ENCODE results near the gene KLF15. TPM values are rescaled to one million over a fixed set of nuclear protein-coding genes. Genes with fewer than 3 reads are reported as not detected.

The KLF15 gene
- polyA plus RNA-seq, 2 of the 4 experiments (the other 2 are of a cell fraction), result not detected

DNA sequence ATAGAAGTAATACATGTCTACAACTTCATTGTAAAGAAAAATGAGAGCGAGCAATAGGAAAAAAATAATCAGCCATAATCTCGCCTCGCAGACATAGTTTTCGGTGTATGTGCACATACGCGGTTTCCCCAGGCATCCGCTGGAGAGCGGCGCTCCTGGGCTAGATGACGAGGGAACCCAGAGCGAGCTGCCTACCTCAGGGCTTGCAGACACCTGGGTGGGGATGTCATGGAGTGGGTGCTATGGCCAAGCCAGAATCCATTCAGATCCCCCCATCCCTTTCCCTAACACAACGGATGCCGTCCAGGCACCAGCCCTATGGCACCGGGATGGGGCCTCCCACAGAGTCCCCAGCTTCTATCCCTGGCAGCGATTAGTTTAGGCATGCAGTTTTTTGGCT, 33.0 kb upstream of the KLF15 start:
- Histone ChIP-seq H3K4me2 (no peak overlapping the region), H3K4me3 (no peak overlapping the region), H3K9me3 (no peaks in the 10 kb centered on the region), H3K27ac (no peak overlapping the region), H3K4me1 (no peaks in the 10 kb centered on the region)
- no peak for ATAC-seq
- POLR2A ChIA-PET, result no interaction called here
- no peak for TF ChIP-seq BHLHE40 (IDR thresholded peaks at IDR 0.05; ENCODE audit: low read depth, low read length)
- TF ChIP-seq, protein P1, sequence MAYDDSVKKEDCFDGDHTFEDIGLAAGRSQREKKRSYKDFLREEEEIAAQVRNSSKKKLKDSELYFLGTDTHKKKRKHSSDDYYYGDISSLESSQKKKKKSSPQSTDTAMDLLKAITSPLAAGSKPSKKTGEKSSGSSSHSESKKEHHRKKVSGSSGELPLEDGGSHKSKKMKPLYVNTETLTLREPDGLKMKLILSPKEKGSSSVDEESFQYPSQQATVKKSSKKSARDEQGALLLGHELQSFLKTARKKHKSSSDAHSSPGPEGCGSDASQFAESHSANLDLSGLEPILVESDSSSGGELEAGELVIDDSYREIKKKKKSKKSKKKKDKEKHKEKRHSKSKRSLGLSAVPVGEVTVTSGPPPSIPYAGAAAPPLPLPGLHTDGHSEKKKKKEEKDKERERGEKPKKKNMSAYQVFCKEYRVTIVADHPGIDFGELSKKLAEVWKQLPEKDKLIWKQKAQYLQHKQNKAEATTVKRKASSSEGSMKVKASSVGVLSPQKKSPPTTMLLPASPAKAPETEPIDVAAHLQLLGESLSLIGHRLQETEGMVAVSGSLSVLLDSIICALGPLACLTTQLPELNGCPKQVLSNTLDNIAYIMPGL (CRISPR knock-in tag; IDR thresholded peaks at IDR 0.05; ENCODE audit: borderline replicate concordance), result no peak
- no peak for TF ChIP-seq CEBPB (IDR thresholded peaks at IDR 0.05)
- no peak for TF ChIP-seq ZSCAN20 (CRISPR knock-in tag; IDR thresholded peaks at IDR 0.05)
- no peak for TF ChIP-seq CBX2 (IDR thresholded peaks at IDR 0.05; ENCODE audit: borderline replicate concordance, low read depth)
- no peak for TF ChIP-seq KDM5A (IDR thresholded peaks at IDR 0.05)
- no peak for TF ChIP-seq POLR2A (IDR thresholded peaks at IDR 0.05; ENCODE audit: low read length)
- TF ChIP-seq EHMT2 (IDR thresholded peaks at IDR 0.05; ENCODE audit: low read depth), result no peak
- TF ChIP-seq KDM1A (IDR thresholded peaks at IDR 0.05; ENCODE audit: low read depth), result no peak
- TF ChIP-seq HOXB5 (CRISPR knock-in tag; IDR thresholded peaks at IDR 0.05), result no peak
- no peak for TF ChIP-seq ZFP36 (IDR thresholded peaks at IDR 0.05; ENCODE audit: borderline replicate concordance, partially characterized antibody)
- TF ChIP-seq RCOR1 (IDR thresholded peaks at IDR 0.05; ENCODE audit: low read depth, low read length), result no peak
- DNase-seq (ENCODE audit: low read depth in 1 of 2, low spot score in 1 of 2), result no peak
- CTCF ChIA-PET, result interaction anchor here (0.7 to 11.1 kb wide), 18 partner anchors 8 to 337 kb away, joined by 3 to 110 read pairs (median 4); no protein-coding TSS in a partner anchor
- 84% methylated on average over 15 of the region's 15 CpGs for WGBS (ENCODE audit: missing lambda C conversion rate)
- FAIRE-seq, result no peak

GRCh38 chr3:126389794-126390146, 32.6 kb upstream of the KLF15 start:
- ATAC-seq (no peak), DNase-seq (ENCODE audit: low read depth in 1 of 2, low spot score in 1 of 2) (no peak), FAIRE-seq (no peak)
- ChIA-PET POLR2A (no interaction called here), CTCF (interaction anchor here (0.6 to 11.1 kb wide), 19 partner anchors 9 to 337 kb away, joined by 3 to 110 read pairs (median 4); no protein-coding TSS in a partner anchor)
- H3K27ac ChIP-seq, result peak overlapping the region; percentile 55 to 84; a peak in 4 of 6 replicates
- H3K4me2 ChIP-seq, result peak overlapping the region; percentile 86
- H3K4me3 ChIP-seq, result peak overlapping the region; percentile 36
- TF ChIP-seq MAX (IDR thresholded peaks at IDR 0.05), result no peak
- TF ChIP-seq ESRRA (IDR thresholded peaks at IDR 0.05; ENCODE audit: borderline replicate concordance, low read length), result no peak
- no peaks in the 10 kb centered on the region for H3K9me3 ChIP-seq
- no peaks in the 10 kb centered on the region for H3K4me1 ChIP-seq
- 51% methylated on average over 13 of the region's 17 CpGs for WGBS (ENCODE audit: missing lambda C conversion rate)

DNA sequence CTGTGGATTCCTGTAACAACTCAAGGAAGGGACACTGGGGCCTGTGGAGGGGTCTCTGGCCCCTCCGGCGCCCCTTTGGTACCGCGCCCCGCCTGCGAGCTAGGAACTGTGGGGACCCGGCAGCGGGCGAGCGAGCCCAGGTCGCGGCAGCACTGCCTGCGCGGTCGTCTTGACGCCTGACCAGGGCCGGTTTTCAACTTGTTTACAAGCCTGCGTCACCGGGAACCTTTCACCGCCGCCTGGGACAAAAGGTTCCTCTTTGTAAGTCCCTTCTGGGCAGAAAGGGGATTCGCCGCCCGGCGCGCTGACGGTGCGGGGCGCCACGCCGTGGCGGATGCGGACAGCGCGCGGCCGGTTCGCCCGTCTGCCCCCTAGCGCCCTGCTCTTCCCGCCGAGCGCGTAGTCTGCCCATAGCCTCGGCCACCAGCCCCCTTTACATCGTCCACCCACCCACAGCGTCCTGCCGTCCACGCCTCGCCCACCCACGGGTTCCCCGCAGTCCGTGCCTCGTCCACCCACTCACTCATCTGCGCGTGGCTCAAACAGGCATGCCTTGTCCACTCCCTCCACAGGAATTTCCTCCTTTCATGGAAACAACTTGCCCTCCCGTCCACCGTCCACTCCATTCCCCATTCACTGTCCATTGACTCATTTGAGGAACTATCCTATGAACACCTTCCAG, 32.0 kb upstream of the KLF15 start:
- ATAC-seq (peak; percentile 98 to 99), DNase-seq (ENCODE audit: low read depth in 1 of 2, low spot score in 1 of 2) (peak; percentile 50 to 81), FAIRE-seq (no peak)
- Histone ChIP-seq H3K4me1 (no peaks in the 10 kb centered on the region), H3K4me2 (peak overlapping the region; percentile 86), H3K9me3 (no peaks in the 10 kb centered on the region), H3K27ac (peak overlapping the region; percentile 70 to 84; a peak in 5 of 6 replicates), H3K4me3 (peak overlapping the region; percentile 36)
- WGBS (ENCODE audit: missing lambda C conversion rate), result 6% methylated on average over 36 of the region's 58 CpGs
- ChIA-PET CTCF (interaction anchor here (0.6 to 11.1 kb wide), 30 partner anchors 8 to 336 kb away, joined by 3 to 110 read pairs (median 4); no protein-coding TSS in a partner anchor), POLR2A (no interaction called here)
- TF ChIP-seq ZSCAN20 (CRISPR knock-in tag; IDR thresholded peaks at IDR 0.05) (no peak), RAD21 (conservative IDR thresholded peaks at IDR 0.05 in 1 of 2, IDR thresholded peaks at IDR 0.05 in 1 of 2) (peak; percentile 69 to 91), SMC3 (IDR thresholded peaks at IDR 0.05) (peak; percentile 96), USF2 (IDR thresholded peaks at IDR 0.05) (no peak), MAX (IDR thresholded peaks at IDR 0.05) (peak; percentile 55)
- TF ChIP-seq, protein P2, sequence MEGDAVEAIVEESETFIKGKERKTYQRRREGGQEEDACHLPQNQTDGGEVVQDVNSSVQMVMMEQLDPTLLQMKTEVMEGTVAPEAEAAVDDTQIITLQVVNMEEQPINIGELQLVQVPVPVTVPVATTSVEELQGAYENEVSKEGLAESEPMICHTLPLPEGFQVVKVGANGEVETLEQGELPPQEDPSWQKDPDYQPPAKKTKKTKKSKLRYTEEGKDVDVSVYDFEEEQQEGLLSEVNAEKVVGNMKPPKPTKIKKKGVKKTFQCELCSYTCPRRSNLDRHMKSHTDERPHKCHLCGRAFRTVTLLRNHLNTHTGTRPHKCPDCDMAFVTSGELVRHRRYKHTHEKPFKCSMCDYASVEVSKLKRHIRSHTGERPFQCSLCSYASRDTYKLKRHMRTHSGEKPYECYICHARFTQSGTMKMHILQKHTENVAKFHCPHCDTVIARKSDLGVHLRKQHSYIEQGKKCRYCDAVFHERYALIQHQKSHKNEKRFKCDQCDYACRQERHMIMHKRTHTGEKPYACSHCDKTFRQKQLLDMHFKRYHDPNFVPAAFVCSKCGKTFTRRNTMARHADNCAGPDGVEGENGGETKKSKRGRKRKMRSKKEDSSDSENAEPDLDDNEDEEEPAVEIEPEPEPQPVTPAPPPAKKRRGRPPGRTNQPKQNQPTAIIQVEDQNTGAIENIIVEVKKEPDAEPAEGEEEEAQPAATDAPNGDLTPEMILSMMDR (IDR thresholded peaks at IDR 0.05), result peak; percentile 96
